IMR-90 (cell line): ENCODE results near the gene RRP8. TPM values are rescaled to one million over a fixed set of nuclear protein-coding genes. Genes with fewer than 3 reads are reported as not detected.

Experiments
- CTCF ChIP-seq: conservative IDR thresholded peaks from 2 replicates; pipeline ENCODE4 v1.5.1; 2012; ENCODE audit warnings: mild to moderate bottlenecking, low read depth, low read length, improper control_type of control experiment
- polyA plus RNA-seq, 3 experiments: library from polyadenylated mRNA; depleted of rRNA; stranded (reverse); fragments of >200 nt; gene quantifications; 2 replicates each; pipeline ENCODE4 v1.2.3, GENCODE V29; 2012; ENCODE audit warnings: low replicate concordance in 1 of 3
- total RNA-seq: library from RNA; depleted of rRNA; stranded (reverse); fragments of >200 nt; gene quantifications from 2 replicates; pipeline ENCODE4 v1.2.3, GENCODE V29; 2012

RRP8 gene
- total and polyA plus RNA-seq, 2 of the 4 experiments (the other 2 are of a cell fraction), result 10.8 to 11.5 TPM

GRCh38 chr11:6616596-6617250 is 13.3 kb upstream of the RRP8 start (continued):
- no peak for TF ChIP-seq CTCF
